HepG2 (cell line): ENCODE data around the gene SLC16A5. TPM values are rescaled to one million over a fixed set of nuclear protein-coding genes. Genes with fewer than 3 reads are reported as not detected.

Experiments used
- ATAC-seq: fragments of 200-7000 bp; cut with Tn5 transposase; 3 replicates; pipeline ENCODE4 v1.9.1; 2020; ENCODE audit warnings: mild to moderate bottlenecking, moderate library complexity
- BruUV-seq: library from RNA; stranded (reverse); fragments of 400-500 nt; replicated peaks from 2 replicates; lab custom pipeline; 2021; lab: Mats Ljungman, UMichigan
- CTCF ChIA-PET: fragments of 300-600 bp; formaldehyde crosslinking; extraction: SDS; loops from one replicate; lab custom pipeline; 2021; ENCODE audit warnings: low total read pairs, inconsistent platforms, low intra/inter-chr PET ratio; lab: Yijun Ruan, JAX
- POLR2A ChIA-PET: fragments of 350-600 bp; sonication (Branson Sonifier 250); formaldehyde crosslinking; loops from one replicate; lab custom pipeline; 2020; ENCODE audit warnings: antibody characterized with exemption, inconsistent platforms; lab: Yijun Ruan, JAX
- DNase-seq: peaks from one replicate; pipeline ENCODE4 v3.0.0-alpha.2; 2015; ENCODE audit warnings: low spot score
- FAIRE-seq: peaks from 3 replicates; lab custom pipeline; 2011; peaks lifted over from hg19 to GRCh38; lab: Jason Lieb, UNC
- H2AFZ ChIP-seq: one replicate; pipeline ENCODE4 v1.6.1; 2011; ENCODE audit warnings: low read length, inconsistent platforms
- H3K27ac ChIP-seq: fragments of 300-600 bp; 3 replicates; pipeline ENCODE4 v1.8.0; 2011; ENCODE audit warnings: mixed run types, mild to moderate bottlenecking, mixed read lengths, low read length, inconsistent platforms; ENCODE audit not compliant: insufficient read depth; ENCODE audit errors: extremely low read length
- H3K27me3 ChIP-seq, 2 experiments: fragments of 200-600 bp in 1 of 2; 2 replicates in 1 of 2; 3 replicates in 1 of 2; pipeline versions ENCODE4 v1.6.0 to v1.8.0; 2011; ENCODE audit warnings: low read length in 2 of 2, mild to moderate bottlenecking in 2 of 2, moderate library complexity in 2 of 2, inconsistent platforms in 1 of 2; ENCODE audit not compliant: insufficient read depth in 2 of 2, control insufficient read depth in 1 of 2
- H3K36me3 ChIP-seq, 2 experiments: fragments of 200-600 bp in 1 of 2; replicated peaks in 1 of 2; 2 replicates in 1 of 2; 3 replicates in 1 of 2; pipeline versions ENCODE4 v1.5.1 to v1.8.0; 2011; ENCODE audit warnings: low read length in 2 of 2, inconsistent platforms in 1 of 2; ENCODE audit not compliant: insufficient read depth in 2 of 2, control insufficient read depth in 1 of 2
- H3K4me1 ChIP-seq: 2 replicates; pipeline ENCODE4 v1.5.1; 2012; ENCODE audit warnings: low read length, inconsistent platforms; ENCODE audit not compliant: insufficient read depth
- H3K4me2 ChIP-seq: 2 replicates; pipeline ENCODE4 v1.6.0; 2011; ENCODE audit warnings: low read depth, low read length, inconsistent platforms
- H3K4me3 ChIP-seq, 3 experiments: fragments of 200-600 bp in 1 of 3; sonication (generic), shearing (Covaris generic) in 1 of 3; replicated peaks in 1 of 3; 2 replicates each; pipeline ENCODE4 v1.5.1; 2011 to 2016; ENCODE audit warnings: low read length in 3 of 3, inconsistent platforms in 2 of 3, low read depth in 2 of 3, mild to moderate bottlenecking in 2 of 3, control low read depth in 1 of 3, mixed read lengths in 1 of 3; ENCODE audit not compliant: insufficient read depth in 1 of 3
- H3K79me2 ChIP-seq: one replicate; pipeline ENCODE4 v1.6.1; 2011; ENCODE audit warnings: low read length, inconsistent platforms; ENCODE audit not compliant: insufficient read depth
- H3K9ac ChIP-seq: 2 replicates; pipeline ENCODE4 v1.6.0; 2011; ENCODE audit warnings: mild to moderate bottlenecking, low read depth, low read length, inconsistent platforms; ENCODE audit not compliant: insufficient read depth
- H3K9me3 ChIP-seq: 2 replicates; pipeline ENCODE4 v1.5.1; 2012; ENCODE audit warnings: mild to moderate bottlenecking, low read length
- H4K20me1 ChIP-seq: 2 replicates; pipeline ENCODE4 v1.6.0; 2011; ENCODE audit warnings: inconsistent platforms, mild to moderate bottlenecking, low read length, moderate library complexity; ENCODE audit not compliant: insufficient read depth
- ELF1 ChIP-seq: sonication (generic); formaldehyde crosslinking; IDR thresholded peaks from 2 replicates; pipeline ENCODE4 v1.4.0; 2020; ENCODE audit warnings: missing genetic modification reagents
- HIVEP1 ChIP-seq: sonication (generic); formaldehyde crosslinking; IDR thresholded peaks from 2 replicates; pipeline ENCODE4 v1.4.0; 2020; ENCODE audit warnings: mild to moderate bottlenecking, missing genetic modification reagents
- KDM5B ChIP-seq: sonication (generic); formaldehyde crosslinking; IDR thresholded peaks from 2 replicates; pipeline ENCODE4 v1.4.0; 2020; ENCODE audit warnings: missing genetic modification reagents, mild to moderate bottlenecking, borderline replicate concordance
- NFAT5 ChIP-seq: sonication (generic); formaldehyde crosslinking; IDR thresholded peaks from 2 replicates; pipeline ENCODE4 v1.4.0; 2020; ENCODE audit warnings: missing genetic modification reagents
- TBX2 ChIP-seq: sonication (generic); formaldehyde crosslinking; IDR thresholded peaks from 2 replicates; pipeline ENCODE4 v1.5.0; 2020; ENCODE audit warnings: missing genetic modification reagents, mild to moderate bottlenecking, borderline replicate concordance
- TIGD3 ChIP-seq: sonication (generic); formaldehyde crosslinking; IDR thresholded peaks from 2 replicates; pipeline ENCODE4 v1.5.1; 2020; ENCODE audit warnings: mild to moderate bottlenecking, missing genetic modification reagents, borderline replicate concordance
- ZBTB44 ChIP-seq: sonication (generic); formaldehyde crosslinking; IDR thresholded peaks from 2 replicates; pipeline ENCODE4 v1.4.0; 2020; ENCODE audit warnings: missing genetic modification reagents
- ZNF317 ChIP-seq: sonication (generic); formaldehyde crosslinking; IDR thresholded peaks from 2 replicates; pipeline ENCODE4 v1.5.0; 2020; ENCODE audit warnings: mild to moderate bottlenecking, missing genetic modification reagents
- WGBS: methylation state at CpG from one replicate; pipeline ENCODE4 v1.1.6; 2017; ENCODE audit warnings: low lambda C conversion rate; 5-methylcytosine and 5-hydroxymethylcytosine counted together
- in situ Hi-C: cut with HindIII; loops from 2 replicates; pipeline ENCODE4 v1.10.0; 2017; ENCODE audit warnings: low pct_unique_long_range_greater_than_20kb; ENCODE audit not compliant: extremely low pct_ligation_motif_present
- intact Hi-C: fragments of 100-400 bp; cut with micrococcal nuclease; formaldehyde crosslinking; loops from one replicate; pipeline ENCODE4 v1.10.0; 2022; ENCODE audit not compliant: unreplicated experiment
- polyA plus RNA-seq, 8 experiments: library from polyadenylated mRNA; depleted of rRNA in 3 of 8; stranded (reverse) in 7 of 8; unstranded in 1 of 8; fragments of >200 nt; fragmentation: Illumina TruSeq in 4 of 8; extraction: Trizol in 4 of 8; gene quantifications; 2 replicates each; pipeline versions ENCODE4 v1.2.1 to v1.2.3, GENCODE V29; 2011 to 2016; ENCODE audit warnings: low read depth in 4 of 8, missing spikeins in 1 of 8, mixed read lengths in 1 of 8; ENCODE audit not compliant: insufficient read depth in 1 of 8
- total RNA-seq, 5 experiments: library from RNA; depleted of rRNA; stranded (reverse); fragments of >200 nt; fragmentation: Illumina TruSeq; extraction: Trizol; gene quantifications; 2 replicates each; pipeline ENCODE4 v1.2.3, GENCODE V29; 2016; ENCODE audit warnings: low read depth in 1 of 5

Gene SLC16A5
- total and polyA plus RNA-seq, 2 of the 13 experiments (the other 11 are each of a cell fraction or from before 2014, with no cell fraction given), result 0.69 to 5.6 TPM

GRCh38 chr17:75065562-75066151, 22.1 kb upstream of the SLC16A5 start:
- Histone ChIP-seq H3K4me3 (no peak overlapping the region), H3K9ac (no peak overlapping the region), H3K36me3 (peaks cover 19 to 40% of the 10 kb centered on the region in 2 experiments), H3K4me1 (0 out of 2 replicates have a peak, but pooled peaks cover 6% of the 10 kb centered on the region), H2AFZ (no peak overlapping the region), H3K79me2 (no peaks in the 10 kb centered on the region), H3K27ac (no peak overlapping the region), H4K20me1 (no peaks in the 10 kb centered on the region), H3K27me3 (no peaks in the 10 kb centered on the region), H3K4me2 (no peak overlapping the region), H3K9me3 (no peaks in the 10 kb centered on the region)
- POLR2A ChIA-PET, result no interaction called here
- 76% methylated on average over 6 of the region's 6 CpGs for WGBS
- DNase-seq (no peak), FAIRE-seq (no peak), ATAC-seq (no peak)
- CTCF ChIA-PET, result no interaction called here
- in situ Hi-C loops, result no loop called here
- intact Hi-C loops, result no loop called here
- no TSS peak for BruUV-seq
- TF ChIP-seq TBX2, result no peak
- TF ChIP-seq TIGD3 (CRISPR knock-in tag), result no peak
- TF ChIP-seq ZBTB44 (CRISPR knock-in tag), result no peak
- TF ChIP-seq HIVEP1 (CRISPR knock-in tag), result no peak
- TF ChIP-seq ZNF317 (CRISPR knock-in tag), result no peak
- TF ChIP-seq ELF1 (CRISPR knock-in tag), result no peak
- no peak for TF ChIP-seq KDM5B (CRISPR knock-in tag)
- no peak for TF ChIP-seq NFAT5 (CRISPR knock-in tag)
